ENCODE results near the gene DCAF12.

GRCh38 chr9:34098307-34098706 is 28.2 kb downstream of the DCAF12 start:
- TF ChIP-seq CTCF (IDR thresholded peaks at IDR 0.05) (no peak), ZFX (IDR thresholded peaks at IDR 0.05; ENCODE audit: borderline replicate concordance) (no peak)
